ENCODE data around the gene CFAP52. TPM values are rescaled to one million over a fixed set of nuclear protein-coding genes. Genes with fewer than 3 reads are reported as not detected.

CFAP52 gene
- total and polyA plus RNA-seq, 2 of the 8 experiments (the other 6 are each of a cell fraction or from before 2014, with no cell fraction given) = 0.11 TPM; not detected in 1

- H4K5ac ChIP-seq (ENCODE audit: insufficient read length, low read depth, low read length) = no peak overlapping the region
- H3K4ac ChIP-seq (replicated peaks; ENCODE audit: insufficient read length, low read depth, low read length) = no peak overlapping the region
- no peak overlapping the region for H3K18ac ChIP-seq (ENCODE audit: extremely low read depth, low read length)
- no peak overlapping the region for H2BK20ac ChIP-seq (ENCODE audit: low read length)
- no peaks in the 10 kb centered on the region for H3K9me3 ChIP-seq (ENCODE audit: insufficient read depth in 2 of 2, low read depth in 1 of 2, low read length in 1 of 2)
- POLR2A ChIA-PET (ENCODE audit: partially characterized antibody) = no interaction called here
- H4K91ac ChIP-seq (replicated peaks; ENCODE audit: insufficient read length, low read length) = no peak overlapping the region
- no peaks in the 10 kb centered on the region for H3K4me1 ChIP-seq (replicated peaks in 1 of 4; ENCODE audit: control insufficient read depth in 3 of 4, insufficient read depth in 4 of 4, low read length in 3 of 4)
- CTCF ChIA-PET (ENCODE audit: partially characterized antibody) = interaction anchor here (1.3 to 2.0 kb wide), 2 partner anchors 18 to 19 kb away, joined by 4 to 5 read pairs; partner anchors contain the start of genes CFAP52 and STX8
- no peak overlapping the region for H3K4me3 ChIP-seq (ENCODE audit: extremely low read depth in 1 of 4, insufficient read depth in 2 of 4, low read depth in 3 of 4, low read length in 4 of 4)
- H3K27ac ChIP-seq (ENCODE audit: low read depth, low read length) = no peak overlapping the region
- H3K27me3 ChIP-seq (replicated peaks in 1 of 4; ENCODE audit: control insufficient read depth in 3 of 4, extremely low read depth in 1 of 4, insufficient read depth in 3 of 4, low read length in 3 of 4) = no peaks in the 10 kb centered on the region
- no peak for TF ChIP-seq ATF2 (IDR thresholded peaks at IDR 0.05; ENCODE audit: low read length)
- no peak for TF ChIP-seq ASH2L (IDR thresholded peaks at IDR 0.05; ENCODE audit: low read length)
- TF ChIP-seq SP1 (IDR thresholded peaks at IDR 0.05; ENCODE audit: low read depth, low read length) = no peak
- TF ChIP-seq RFX5 (IDR thresholded peaks at IDR 0.05; ENCODE audit: borderline replicate concordance, low read depth, low read length) = no peak
- no peak for TF ChIP-seq GTF2F1 (IDR thresholded peaks at IDR 0.05; ENCODE audit: borderline replicate concordance, low read depth, low read length)
- TF ChIP-seq CHD1 (IDR thresholded peaks at IDR 0.05; ENCODE audit: low read depth, low read length) = no peak
- TF ChIP-seq SIN3A (conservative IDR thresholded peaks at IDR 0.05 in 1 of 2, IDR thresholded peaks at IDR 0.05 in 1 of 2; ENCODE audit: low read depth in 1 of 2, low read length in 2 of 2) = no peak
- TF ChIP-seq ATF3 (IDR thresholded peaks at IDR 0.05; ENCODE audit: insufficient read depth, low read depth, low read length) = no peak
- TF ChIP-seq CTBP2 (IDR thresholded peaks at IDR 0.05; ENCODE audit: borderline replicate concordance, insufficient read depth, insufficient read length, low read length) = no peak
- no peak for TF ChIP-seq ZNF274 (IDR thresholded peaks at IDR 0.05; ENCODE audit: borderline replicate concordance, extremely low read depth, low read length)
- no peak for TF ChIP-seq KDM5A (IDR thresholded peaks at IDR 0.05; ENCODE audit: low read length)
- H3K4me2 ChIP-seq (ENCODE audit: insufficient read depth in 1 of 2, low read depth in 2 of 2, low read length in 2 of 2) = no peak overlapping the region
- FAIRE-seq = no peak
- no peaks in the 10 kb centered on the region for H3K23me2 ChIP-seq (ENCODE audit: low read depth, low read length)
- no peak overlapping the region for H3K23ac ChIP-seq (ENCODE audit: insufficient read length)
- H4K20me1 ChIP-seq (replicated peaks in 1 of 2; ENCODE audit: control insufficient read depth in 1 of 2, insufficient read depth in 2 of 2, low read length in 2 of 2) = no peaks in the 10 kb centered on the region
- H3K14ac ChIP-seq (ENCODE audit: insufficient read length) = no peak overlapping the region
- DNase-seq (ENCODE audit: low read depth in 1 of 2, low spot score in 2 of 2) = no peak
- no peak overlapping the region for H2BK120ac ChIP-seq (replicated peaks; ENCODE audit: low read depth, low read length)
- H2AFZ ChIP-seq (ENCODE audit: low read length) = no peak overlapping the region
- 84% methylated on average over 9 of the region's 9 CpGs; no CpG with 5 or more reads in 1 of the 2 experiments for WGBS, 2 experiments (ENCODE audit: extremely low coverage in 1 of 2, insufficient coverage in 1 of 2, insufficient read length in 1 of 2, insufficient replicate concordance in 2 of 2, low coverage in 1 of 2, low lambda C conversion rate in 2 of 2, missing lambda C conversion rate in 1 of 2)
- no peak overlapping the region for H2BK12ac ChIP-seq (ENCODE audit: low read depth, low read length)
- no peak overlapping the region for H2BK15ac ChIP-seq (ENCODE audit: low read length)
- no peaks in the 10 kb centered on the region; the same call in 1 of the 2 replicates for H3K79me1 ChIP-seq (ENCODE audit: low read depth, low read length)
- H3K56ac ChIP-seq (replicated peaks; ENCODE audit: insufficient read length, low read depth, low read length) = no peak overlapping the region
- H4K8ac ChIP-seq (ENCODE audit: extremely low read depth, insufficient read depth, low read length) = no peak overlapping the region
- H2BK5ac ChIP-seq (ENCODE audit: low read depth, low read length) = no peak overlapping the region
- no peak overlapping the region for H3K9ac ChIP-seq (replicated peaks in 1 of 4; ENCODE audit: extremely low read depth in 1 of 4, low read depth in 3 of 4, low read length in 3 of 4)
- H3K79me2 ChIP-seq (ENCODE audit: control insufficient read depth in 1 of 2, insufficient read depth in 2 of 2, low read length in 2 of 2) = no peaks in the 10 kb centered on the region
- no peak overlapping the region for H2AK5ac ChIP-seq (ENCODE audit: low read depth, low read length)
- H3K36me3 ChIP-seq (ENCODE audit: control insufficient read depth in 2 of 4, insufficient read depth in 4 of 4, low read length in 3 of 4) = no peaks in the 10 kb centered on the region
These were observed 18.6 kb upstream of the CFAP52 start for GRCh38 chr17:9557857-9558256.

Measured in H1 (cell line).